ENCODE measurements around the gene AXIN2. TPM values are rescaled to one million over a fixed set of nuclear protein-coding genes. Genes with fewer than 3 reads are reported as not detected.
"Not testable (repeated sequence)": the region's sequence is repeated elsewhere in the genome, so short reads cannot be mapped to it uniquely, and the experiment has no call there.

Gene AXIN2
- total RNA-seq, 2 experiments from 2014 or later: 2.3 to 2.5 TPM

GRCh38 chr17:65530523-65531255 is 30.8 kb downstream of the AXIN2 start:
- Mint-ChIP-seq H3K36me3 (ENCODE audit: low read depth) (peaks cover 8% of the 10 kb centered on the region), H3K27me3 (ENCODE audit: low read depth) (no peaks in the 10 kb centered on the region), H3K4me1 (ENCODE audit: low read depth) (peaks cover 10% of the 10 kb centered on the region), H3K27ac (no peak overlapping the region), H3K9me3 (no peaks in the 10 kb centered on the region), H3K4me3 (no peak overlapping the region)
- CTCF ChIA-PET: interaction anchor here (0.6 kb wide), 1 partner anchor 820 kb away, joined by 3 read pairs; no protein-coding TSS in a partner anchor
- intact Hi-C loops (cut with micrococcal nuclease): no loop called here
- no peak for DNase-seq

DNA sequence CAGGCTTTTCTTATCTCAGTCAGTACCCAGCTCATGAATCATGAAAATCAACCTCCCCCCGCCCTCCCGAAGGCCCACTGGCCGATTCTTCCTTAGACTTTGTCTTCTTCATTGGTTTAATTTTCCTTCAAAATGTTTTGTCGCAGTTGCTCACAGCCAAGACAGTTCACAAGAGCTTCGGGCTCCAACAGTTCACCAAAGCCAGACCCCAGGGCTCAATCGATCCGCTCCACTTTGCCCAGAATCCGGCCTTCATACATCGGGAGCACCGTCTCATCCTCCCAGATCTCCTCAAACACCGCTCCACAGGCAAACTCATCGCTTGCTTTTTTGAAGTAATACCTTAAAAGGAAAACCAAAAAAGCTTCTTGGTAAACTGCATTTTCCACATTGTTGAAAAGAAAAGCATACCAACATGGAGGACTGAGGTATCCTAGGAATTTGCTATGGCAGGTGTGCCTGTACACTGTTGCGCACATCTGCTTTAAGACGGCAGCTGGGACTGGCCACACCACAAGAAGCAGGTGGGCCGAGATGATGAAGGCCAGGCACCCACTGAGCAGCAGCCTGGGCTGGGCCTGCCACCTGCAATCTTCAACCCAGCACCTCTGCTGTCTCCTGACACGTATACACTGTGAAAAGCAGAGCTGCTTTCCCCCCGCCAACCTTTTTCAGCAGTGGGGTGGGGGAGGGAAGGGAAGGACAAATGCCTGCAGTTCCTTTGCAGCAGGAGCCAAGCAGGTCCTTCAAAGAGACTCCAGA is 31.5 kb downstream of the AXIN2 start:
- CTCF ChIA-PET: interaction anchor here (0.6 kb wide), 1 partner anchor 1985 kb away, joined by 7 read pairs; no protein-coding TSS in a partner anchor
- no peak overlapping the region for H3K4me3 Mint-ChIP-seq
- intact Hi-C loops (cut with micrococcal nuclease): no loop called here
- H3K36me3 Mint-ChIP-seq (ENCODE audit: low read depth): peaks cover 8% of the 10 kb centered on the region
- peaks cover 10% of the 10 kb centered on the region for H3K4me1 Mint-ChIP-seq (ENCODE audit: low read depth)
- H3K27me3 Mint-ChIP-seq (ENCODE audit: low read depth): no peaks in the 10 kb centered on the region
- no peak for DNase-seq
- H3K9me3 Mint-ChIP-seq: no peaks in the 10 kb centered on the region
- H3K27ac Mint-ChIP-seq: no peak overlapping the region

- CTCF ChIA-PET: interaction anchor here (0.6 kb wide), 1 partner anchor 1984 kb away, joined by 7 read pairs; no protein-coding TSS in a partner anchor
- H3K27me3 Mint-ChIP-seq (ENCODE audit: low read depth): no peaks in the 10 kb centered on the region
- peaks cover 7% of the 10 kb centered on the region for H3K36me3 Mint-ChIP-seq (ENCODE audit: low read depth)
- no peaks in the 10 kb centered on the region for H3K9me3 Mint-ChIP-seq
- DNase-seq: no peak
- intact Hi-C loops (cut with micrococcal nuclease): no loop called here
- H3K27ac Mint-ChIP-seq: no peak overlapping the region
- peaks cover 13% of the 10 kb centered on the region for H3K4me1 Mint-ChIP-seq (ENCODE audit: low read depth)
- H3K4me3 Mint-ChIP-seq: no peak overlapping the region
Observed at GRCh38 chr17:65529040-65529633, 32.3 kb downstream of the AXIN2 start.

- H3K27ac Mint-ChIP-seq: no peak overlapping the region
- H3K36me3 Mint-ChIP-seq (ENCODE audit: low read depth): peaks cover 3% of the 10 kb centered on the region
- intact Hi-C loops (cut with micrococcal nuclease): no loop called here
- CTCF ChIA-PET: no interaction called here
- H3K4me3 Mint-ChIP-seq: no peak overlapping the region
- no peak for DNase-seq
- no peaks in the 10 kb centered on the region for H3K27me3 Mint-ChIP-seq (ENCODE audit: low read depth)
- no peaks in the 10 kb centered on the region for H3K9me3 Mint-ChIP-seq
- peaks cover 24% of the 10 kb centered on the region for H3K4me1 Mint-ChIP-seq (ENCODE audit: low read depth)
Observed at GRCh38 chr17:65527857-65528591, 33.4 kb downstream of the AXIN2 start.

- CTCF ChIA-PET: no interaction called here
- Mint-ChIP-seq H3K27ac (no peak overlapping the region), H3K27me3 (ENCODE audit: low read depth) (no peaks in the 10 kb centered on the region), H3K4me1 (ENCODE audit: low read depth) (peaks cover 29% of the 10 kb centered on the region), H3K36me3 (ENCODE audit: low read depth) (peaks cover 3% of the 10 kb centered on the region), H3K9me3 (no peaks in the 10 kb centered on the region), H3K4me3 (no peak overlapping the region)
- no peak for DNase-seq
- intact Hi-C loops (cut with micrococcal nuclease): no loop called here
Observed at GRCh38 chr17:65527381-65527780, 34.1 kb downstream of the AXIN2 start.

GRCh38 chr17:65526854-65527253 is 34.6 kb downstream of the AXIN2 start:
- H3K9me3 Mint-ChIP-seq; CTCF ChIA-PET; intact Hi-C loops (cut with micrococcal nuclease); H3K4me3 Mint-ChIP-seq; H3K27me3 Mint-ChIP-seq (ENCODE audit: low read depth); DNase-seq; H3K27ac Mint-ChIP-seq; H3K36me3 Mint-ChIP-seq (ENCODE audit: low read depth): not testable (repeated sequence)
- H3K4me1 Mint-ChIP-seq (ENCODE audit: low read depth): peaks cover 29% of the 10 kb centered on the region

DNA sequence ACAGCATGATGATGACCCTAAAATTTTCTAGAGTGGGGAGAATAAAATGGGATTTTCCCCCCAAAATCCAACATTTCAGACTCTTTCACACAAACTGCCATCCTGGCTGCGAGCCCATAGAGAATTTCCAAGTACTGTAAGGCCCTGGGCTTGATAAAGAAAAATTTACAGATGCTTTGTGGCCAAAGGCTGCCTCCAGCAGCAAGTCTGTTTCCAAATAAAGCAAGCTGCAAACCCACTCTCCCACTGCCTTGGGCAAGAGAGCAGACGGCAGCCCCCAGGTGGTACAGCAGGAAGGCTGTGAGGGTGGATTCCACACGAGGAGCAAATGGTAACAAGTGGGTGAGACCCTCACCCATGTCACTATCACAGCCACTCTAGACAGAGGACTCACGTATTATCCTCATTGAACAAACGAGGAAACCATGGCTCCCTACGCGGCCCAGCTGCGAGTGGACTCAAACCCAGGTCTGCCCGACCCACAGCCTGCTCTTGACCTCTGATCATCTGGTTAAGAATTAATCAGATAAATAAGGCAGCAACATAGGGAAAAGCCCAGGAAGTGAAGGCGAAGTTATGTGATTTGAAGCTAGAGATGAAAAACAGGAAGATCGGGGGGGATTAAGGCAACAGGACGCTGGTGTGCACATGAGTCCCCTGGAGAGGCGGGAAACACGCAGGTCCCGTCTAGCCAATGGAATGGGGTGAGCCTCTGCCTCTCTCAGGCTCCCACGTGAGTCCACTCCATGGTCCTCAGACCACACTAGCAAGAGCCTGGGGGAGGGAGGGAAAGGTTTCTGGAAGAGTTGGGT is 37.4 kb downstream of the AXIN2 start:
- Mint-ChIP-seq H3K9me3 (no peaks in the 10 kb centered on the region), H3K4me3 (no peak overlapping the region), H3K36me3 (ENCODE audit: low read depth) (no peaks in the 10 kb centered on the region), H3K27me3 (ENCODE audit: low read depth) (no peaks in the 10 kb centered on the region), H3K4me1 (ENCODE audit: low read depth) (peaks cover 29% of the 10 kb centered on the region), H3K27ac (peak overlapping the region; percentile 24)
- intact Hi-C loops (cut with micrococcal nuclease): loop anchor here (1.0 to 5.0 kb wide), 3 partner anchors 29 to 873 kb away; no protein-coding TSS in a partner anchor
- CTCF ChIA-PET: interaction anchor here (0.7 to 1.3 kb wide), 2 partner anchors 11 to 26 kb away, joined by 3 to 4 read pairs; no protein-coding TSS in a partner anchor
- no peak for DNase-seq

- DNase-seq: no peak
- Mint-ChIP-seq H3K27me3 (ENCODE audit: low read depth) (no peaks in the 10 kb centered on the region), H3K4me1 (ENCODE audit: low read depth) (peaks cover 29% of the 10 kb centered on the region), H3K9me3 (no peaks in the 10 kb centered on the region), H3K27ac (peak overlapping the region; percentile 24), H3K4me3 (no peak overlapping the region), H3K36me3 (ENCODE audit: low read depth) (no peaks in the 10 kb centered on the region)
- CTCF ChIA-PET: interaction anchor here (1.0 kb wide), 1 partner anchor 33 kb away, joined by 3 read pairs; no protein-coding TSS in a partner anchor
- intact Hi-C loops (cut with micrococcal nuclease): loop anchor here (1.0 to 5.0 kb wide), 3 partner anchors 30 to 874 kb away; no protein-coding TSS in a partner anchor
Observed at GRCh38 chr17:65523411-65523810, 38.0 kb downstream of the AXIN2 start.

DNA sequence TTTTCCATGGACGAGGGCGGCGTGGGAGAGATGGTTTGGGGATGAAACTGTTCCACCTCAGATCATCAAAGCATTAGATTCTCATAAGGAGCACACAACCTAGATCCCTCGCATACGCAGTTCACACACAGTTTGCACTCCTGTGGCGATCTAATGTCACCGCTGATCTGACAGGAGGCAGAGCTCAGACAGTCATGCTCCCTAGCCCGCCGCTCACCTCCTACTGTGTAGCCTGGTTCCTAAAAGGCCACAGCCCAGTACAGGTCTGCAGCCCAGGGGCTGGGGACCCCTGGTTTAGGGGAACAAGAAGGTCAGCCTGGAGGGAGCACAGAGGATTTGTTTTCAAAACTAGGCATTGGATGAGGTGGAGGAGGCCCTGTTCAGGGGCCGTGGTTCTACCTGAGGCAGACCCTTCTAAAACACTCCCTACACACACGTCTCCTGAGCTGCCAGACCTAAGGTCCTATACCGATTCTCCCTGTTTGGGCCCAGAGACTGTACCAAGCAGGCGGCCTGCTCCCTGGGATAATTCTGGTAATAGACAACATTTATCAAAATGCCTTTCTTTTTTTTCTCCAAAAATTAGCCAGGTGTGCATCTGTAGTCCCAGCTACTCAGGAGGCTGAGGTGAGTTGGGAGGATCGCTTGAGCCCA is 38.6 kb downstream of the AXIN2 start:
- H3K4me1 Mint-ChIP-seq (ENCODE audit: low read depth): peaks cover 29% of the 10 kb centered on the region
- H3K36me3 Mint-ChIP-seq (ENCODE audit: low read depth): no peaks in the 10 kb centered on the region
- DNase-seq: no peak
- CTCF ChIA-PET: interaction anchor here (1.0 kb wide), 1 partner anchor 33 kb away, joined by 3 read pairs; no protein-coding TSS in a partner anchor
- H3K9me3 Mint-ChIP-seq: no peaks in the 10 kb centered on the region
- H3K4me3 Mint-ChIP-seq: no peak overlapping the region
- no peaks in the 10 kb centered on the region for H3K27me3 Mint-ChIP-seq (ENCODE audit: low read depth)
- intact Hi-C loops (cut with micrococcal nuclease): loop anchor here (1.0 to 5.0 kb wide), 3 partner anchors 30 to 874 kb away; no protein-coding TSS in a partner anchor
- H3K27ac Mint-ChIP-seq: no peak overlapping the region

- intact Hi-C loops (cut with micrococcal nuclease): no loop called here
- no peak for DNase-seq
- Mint-ChIP-seq H3K36me3 (ENCODE audit: low read depth) (no peaks in the 10 kb centered on the region), H3K27me3 (ENCODE audit: low read depth) (no peaks in the 10 kb centered on the region), H3K27ac (no peak overlapping the region), H3K4me1 (ENCODE audit: low read depth) (peaks cover 32% of the 10 kb centered on the region), H3K9me3 (no peaks in the 10 kb centered on the region), H3K4me3 (no peak overlapping the region)
- CTCF ChIA-PET: no interaction called here
Observed at GRCh38 chr17:65519462-65519861, 42.0 kb downstream of the AXIN2 start.

- no peaks in the 10 kb centered on the region for H3K27me3 Mint-ChIP-seq (ENCODE audit: low read depth)
- DNase-seq: no peak
- H3K4me3 Mint-ChIP-seq: no peak overlapping the region
- CTCF ChIA-PET: no interaction called here
- H3K27ac Mint-ChIP-seq: no peak overlapping the region
- peaks cover 27% of the 10 kb centered on the region for H3K4me1 Mint-ChIP-seq (ENCODE audit: low read depth)
- no peaks in the 10 kb centered on the region for H3K36me3 Mint-ChIP-seq (ENCODE audit: low read depth)
- intact Hi-C loops (cut with micrococcal nuclease): no loop called here
- no peaks in the 10 kb centered on the region for H3K9me3 Mint-ChIP-seq
Observed at GRCh38 chr17:65518256-65518655, 43.2 kb downstream of the AXIN2 start.
